GM23338 (cell line): ENCODE results near the gene KRT75.

Experiments used
- CREB1 ChIP-seq: fragments of 250-450 bp; sonication (Bioruptor Pico); IDR thresholded peaks from 2 replicates; pipeline ENCODE4 v1.5.0; 2020; ENCODE audit warnings: low read depth, mild to moderate bottlenecking, moderate library complexity
- CTCF ChIP-seq, 2 experiments: fragments of 200-600 bp in 1 of 2; sonication (generic) in 1 of 2; conservative IDR thresholded peaks; 2 replicates each; pipeline versions ENCODE4 v1.5.1 to v1.6.1; 2016 to 2017; ENCODE audit warnings: antibody characterized with exemption in 2 of 2, low read depth in 2 of 2, mild to moderate bottlenecking in 2 of 2, moderate library complexity in 1 of 2
- ETS1 ChIP-seq: IDR thresholded peaks from 2 replicates; pipeline ENCODE4 v1.6.1; 2016; ENCODE audit warnings: antibody characterized with exemption
- EZH2 ChIP-seq: fragments of 200-600 bp; sonication (generic); IDR thresholded peaks from one replicate; pipeline ENCODE4 v1.8.0; 2017; ENCODE audit warnings: antibody characterized with exemption, mild to moderate bottlenecking, low read depth; ENCODE audit not compliant: unreplicated experiment
- EZH2phosphoT487 ChIP-seq: fragments of 200-600 bp; sonication (generic); IDR thresholded peaks from one replicate; pipeline ENCODE4 v1.8.1; 2018; ENCODE audit warnings: antibody characterized with exemption; ENCODE audit not compliant: unreplicated experiment
- JUNB ChIP-seq: IDR thresholded peaks from one replicate; pipeline ENCODE4 v1.6.1; 2016; ENCODE audit warnings: antibody characterized with exemption; ENCODE audit not compliant: unreplicated experiment
- NANOG ChIP-seq: IDR thresholded peaks from 2 replicates; pipeline ENCODE4 v1.6.1; 2016; ENCODE audit warnings: antibody characterized with exemption, borderline replicate concordance
- POLR2AphosphoS5 ChIP-seq: IDR thresholded peaks from 2 replicates; pipeline ENCODE4 v1.6.1; 2016; ENCODE audit warnings: antibody characterized with exemption, low read depth
- STAT1 ChIP-seq: IDR thresholded peaks from one replicate; pipeline ENCODE4 v1.6.1; 2016; ENCODE audit warnings: antibody characterized with exemption; ENCODE audit not compliant: unreplicated experiment
- ZNF114 ChIP-seq: fragments of 250-450 bp; sonication (Bioruptor Pico); IDR thresholded peaks from 2 replicates; pipeline ENCODE4 v1.5.0; 2020; ENCODE audit warnings: mild to moderate bottlenecking, moderate library complexity
- ZNF331 ChIP-seq: fragments of 250-450 bp; sonication (Bioruptor Pico); IDR thresholded peaks from 2 replicates; pipeline ENCODE4 v1.5.0; 2020; ENCODE audit warnings: low read depth, mild to moderate bottlenecking, moderate library complexity
- ZNF462 ChIP-seq: fragments of 250-450 bp; sonication (Bioruptor Pico); IDR thresholded peaks from 2 replicates; pipeline ENCODE4 v1.5.0; 2020; ENCODE audit warnings: mild to moderate bottlenecking, moderate library complexity
- TF ChIP-seq, protein P1 (sequence below): IDR thresholded peaks from one replicate; pipeline ENCODE4 v1.6.1; 2018; ENCODE audit warnings: antibody characterized with exemption; ENCODE audit not compliant: unreplicated experiment

- TF ChIP-seq CTCF (conservative IDR thresholded peaks at IDR 0.05; ENCODE audit: low read depth in 2 of 2) (no peak), ETS1 (no peak), POLR2AphosphoS5 (no peak), EZH2phosphoT487 (no peak), EZH2 (no peak), ZNF331 (CRISPR knock-in tag) (no peak), STAT1 (no peak), NANOG (no peak), CREB1 (no peak), JUNB (no peak), ZNF114 (CRISPR knock-in tag) (no peak), ZNF462 (CRISPR knock-in tag) (no peak)
- TF ChIP-seq, protein P1, sequence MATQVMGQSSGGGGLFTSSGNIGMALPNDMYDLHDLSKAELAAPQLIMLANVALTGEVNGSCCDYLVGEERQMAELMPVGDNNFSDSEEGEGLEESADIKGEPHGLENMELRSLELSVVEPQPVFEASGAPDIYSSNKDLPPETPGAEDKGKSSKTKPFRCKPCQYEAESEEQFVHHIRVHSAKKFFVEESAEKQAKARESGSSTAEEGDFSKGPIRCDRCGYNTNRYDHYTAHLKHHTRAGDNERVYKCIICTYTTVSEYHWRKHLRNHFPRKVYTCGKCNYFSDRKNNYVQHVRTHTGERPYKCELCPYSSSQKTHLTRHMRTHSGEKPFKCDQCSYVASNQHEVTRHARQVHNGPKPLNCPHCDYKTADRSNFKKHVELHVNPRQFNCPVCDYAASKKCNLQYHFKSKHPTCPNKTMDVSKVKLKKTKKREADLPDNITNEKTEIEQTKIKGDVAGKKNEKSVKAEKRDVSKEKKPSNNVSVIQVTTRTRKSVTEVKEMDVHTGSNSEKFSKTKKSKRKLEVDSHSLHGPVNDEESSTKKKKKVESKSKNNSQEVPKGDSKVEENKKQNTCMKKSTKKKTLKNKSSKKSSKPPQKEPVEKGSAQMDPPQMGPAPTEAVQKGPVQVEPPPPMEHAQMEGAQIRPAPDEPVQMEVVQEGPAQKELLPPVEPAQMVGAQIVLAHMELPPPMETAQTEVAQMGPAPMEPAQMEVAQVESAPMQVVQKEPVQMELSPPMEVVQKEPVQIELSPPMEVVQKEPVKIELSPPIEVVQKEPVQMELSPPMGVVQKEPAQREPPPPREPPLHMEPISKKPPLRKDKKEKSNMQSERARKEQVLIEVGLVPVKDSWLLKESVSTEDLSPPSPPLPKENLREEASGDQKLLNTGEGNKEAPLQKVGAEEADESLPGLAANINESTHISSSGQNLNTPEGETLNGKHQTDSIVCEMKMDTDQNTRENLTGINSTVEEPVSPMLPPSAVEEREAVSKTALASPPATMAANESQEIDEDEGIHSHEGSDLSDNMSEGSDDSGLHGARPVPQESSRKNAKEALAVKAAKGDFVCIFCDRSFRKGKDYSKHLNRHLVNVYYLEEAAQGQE = no peak
Observed at GRCh38 chr12:52426034-52426433, 8.1 kb downstream of the KRT75 start.
